Subcutaneous abdominal adipose tissue (tissue), 5 donors: Measurements from ENCODE around the gene GSTCD.
"Not testable (repeated sequence)": the region's sequence is repeated elsewhere in the genome, so short reads cannot be mapped to it uniquely, and the experiment has no call there.

ENCODE experiments used
- H3K27ac ChIP-seq: one replicate; pipeline ENCODE4 v1.7.0; 2013; ENCODE audit warnings: low read depth, mild to moderate bottlenecking, inconsistent platforms, low read length, moderate library complexity
- H3K27me3 ChIP-seq, 5 donors: one replicate each; pipeline ENCODE4 v1.7.0; 2013; ENCODE audit warnings: low read length in 5 of 5, inconsistent platforms in 1 of 5; ENCODE audit not compliant: control insufficient read depth in 5 of 5, insufficient read depth in 4 of 5
- H3K36me3 ChIP-seq, 5 donors: one replicate each; pipeline ENCODE4 v1.7.0; 2013; ENCODE audit warnings: low read length in 5 of 5; ENCODE audit not compliant: control insufficient read depth in 5 of 5, insufficient read depth in 5 of 5
- H3K4me1 ChIP-seq, 5 donors: one replicate each; pipeline ENCODE4 v1.7.0; 2013; ENCODE audit warnings: low read length in 5 of 5, mild to moderate bottlenecking in 3 of 5, moderate library complexity in 1 of 5; ENCODE audit not compliant: control insufficient read depth in 5 of 5, insufficient read depth in 5 of 5
- H3K4me3 ChIP-seq, 5 donors: one replicate each; pipeline ENCODE4 v1.7.0; 2013; ENCODE audit warnings: low read length in 5 of 5, low read depth in 1 of 5
- H3K9ac ChIP-seq, 5 donors: one replicate each; pipeline ENCODE4 v1.7.0; 2013; ENCODE audit warnings: low read length in 5 of 5, mild to moderate bottlenecking in 4 of 5, moderate library complexity in 3 of 5
- H3K9me3 ChIP-seq, 5 donors: one replicate each; pipeline ENCODE4 v1.7.0; 2013; ENCODE audit warnings: low read length in 5 of 5; ENCODE audit not compliant: control insufficient read depth in 5 of 5
- donor health status: healthy.
- donor health status: healthy.
- donor health status: healthy.
- donor health status: healthy.
- donor health status: healthy.

The GSTCD gene

DNA sequence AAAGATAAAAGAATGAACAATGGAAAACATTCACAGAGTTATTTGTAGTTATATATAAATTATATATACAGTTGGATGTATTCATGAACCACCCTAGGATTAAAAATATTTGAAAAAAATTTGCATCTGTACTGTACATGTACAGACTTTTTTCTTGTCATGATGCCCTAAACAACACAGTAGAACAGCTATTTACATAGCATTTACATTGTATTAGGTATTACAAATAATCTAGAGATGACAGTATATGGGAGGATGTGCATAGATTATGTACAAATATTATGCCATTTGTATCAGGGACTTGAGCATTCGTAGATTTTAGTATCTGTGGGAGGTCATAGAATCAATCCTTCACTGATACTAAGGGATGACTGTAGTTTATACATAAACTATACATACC lies 44.8 kb downstream of the GSTCD start:
- H3K27me3 ChIP-seq: no peaks in the 10 kb centered on the region
- no peak overlapping the region for H3K27ac ChIP-seq
- no peaks in the 10 kb centered on the region for H3K4me1 ChIP-seq
- H3K9ac ChIP-seq: no peak overlapping the region
- H3K4me3 ChIP-seq: no peak overlapping the region
- no peaks in the 10 kb centered on the region for H3K9me3 ChIP-seq
- no peaks in the 10 kb centered on the region for H3K36me3 ChIP-seq

DNA sequence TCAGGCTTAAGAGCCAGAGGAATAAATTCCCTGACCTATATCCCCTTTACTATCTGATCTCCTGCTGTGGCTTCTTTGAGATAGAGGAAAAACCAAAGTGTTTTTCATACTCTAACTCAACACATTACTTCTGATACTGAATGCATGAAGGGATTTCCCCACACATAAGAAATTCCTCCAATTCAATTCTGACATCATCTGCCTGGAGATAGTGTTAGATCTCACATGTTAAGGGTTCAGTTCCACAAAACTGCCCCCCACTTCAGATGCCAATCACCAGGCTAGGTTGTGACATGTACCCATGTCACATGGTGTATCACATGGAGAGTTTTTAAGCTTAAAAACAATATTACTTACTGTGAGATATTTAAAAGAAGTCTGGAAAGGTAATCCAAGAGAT lies 46.8 kb downstream of the GSTCD start:
- no peak overlapping the region for H3K9ac ChIP-seq
- no peaks in the 10 kb centered on the region for H3K9me3 ChIP-seq
- H3K27ac ChIP-seq: no peak overlapping the region
- no peaks in the 10 kb centered on the region for H3K4me1 ChIP-seq
- no peaks in the 10 kb centered on the region for H3K27me3 ChIP-seq
- no peaks in the 10 kb centered on the region for H3K36me3 ChIP-seq
- H3K4me3 ChIP-seq: no peak overlapping the region

DNA sequence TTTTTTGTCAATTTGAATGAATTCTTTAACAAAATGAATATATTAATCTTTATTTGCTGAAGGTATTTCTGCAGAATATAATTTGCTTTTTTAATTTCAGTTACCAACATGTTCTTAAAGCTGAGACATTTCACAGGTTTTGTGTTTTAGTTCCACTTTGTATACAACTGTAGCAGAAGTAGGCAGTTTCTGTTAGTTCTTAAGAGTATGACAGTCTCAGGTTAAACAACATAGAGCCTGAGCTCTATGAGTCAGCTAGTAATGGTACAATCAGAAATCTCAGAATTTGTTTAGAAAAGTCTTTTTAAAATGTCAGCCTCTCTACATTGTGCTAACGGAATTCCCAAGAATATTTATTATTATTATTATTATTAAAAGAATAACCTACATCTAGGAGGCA lies 50.4 kb downstream of the GSTCD start:
- Histone ChIP-seq H3K27ac (no peak overlapping the region), H3K4me1 (no peaks in the 10 kb centered on the region), H3K4me3 (no peak overlapping the region), H3K9ac (no peak overlapping the region), H3K36me3 (no peaks in the 10 kb centered on the region), H3K9me3 (no peaks in the 10 kb centered on the region), H3K27me3 (no peaks in the 10 kb centered on the region)

DNA sequence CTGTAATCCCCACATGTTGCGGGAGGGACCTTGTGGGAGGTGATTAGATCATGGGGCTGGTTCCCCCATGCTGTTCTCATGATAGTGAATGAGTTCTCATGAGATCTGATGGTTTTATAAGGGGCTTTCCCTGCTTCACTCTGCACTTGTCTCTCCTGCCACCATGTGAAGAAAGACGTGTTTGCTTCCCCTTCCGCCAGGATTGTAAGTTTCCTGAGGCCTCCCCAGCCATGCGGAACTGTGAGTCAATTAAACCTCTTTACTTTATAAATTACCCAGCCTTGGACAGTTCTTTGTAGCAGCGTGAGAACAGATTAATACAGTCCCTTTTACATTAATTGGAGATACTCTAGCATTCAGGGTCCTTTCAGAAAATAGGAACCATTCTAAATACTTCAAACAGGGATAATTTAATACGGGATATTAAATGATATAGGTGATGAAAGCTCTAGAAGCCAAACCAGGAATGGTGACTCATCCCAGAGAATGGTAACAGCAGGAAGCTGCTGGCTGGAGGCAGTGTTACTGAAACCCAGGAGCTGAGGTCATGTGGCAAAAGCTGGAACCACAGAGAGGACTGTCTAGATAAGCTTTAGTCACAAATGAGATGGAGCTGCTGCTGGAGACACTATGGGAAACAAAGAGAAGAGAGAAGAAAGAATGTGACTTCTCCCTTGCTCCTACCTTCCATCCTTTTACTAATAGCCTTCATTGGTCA lies 57.3 kb downstream of the GSTCD start:
- Histone ChIP-seq H3K4me1 (no peaks in the 10 kb centered on the region), H3K27ac (no peak overlapping the region), H3K36me3 (no peaks in the 10 kb centered on the region), H3K9ac (no peak overlapping the region), H3K27me3 (no peaks in the 10 kb centered on the region), H3K9me3 (peaks cover 0 to 3% (median 0%) of the 10 kb centered on the region in 5 donors), H3K4me3 (no peak overlapping the region)

DNA sequence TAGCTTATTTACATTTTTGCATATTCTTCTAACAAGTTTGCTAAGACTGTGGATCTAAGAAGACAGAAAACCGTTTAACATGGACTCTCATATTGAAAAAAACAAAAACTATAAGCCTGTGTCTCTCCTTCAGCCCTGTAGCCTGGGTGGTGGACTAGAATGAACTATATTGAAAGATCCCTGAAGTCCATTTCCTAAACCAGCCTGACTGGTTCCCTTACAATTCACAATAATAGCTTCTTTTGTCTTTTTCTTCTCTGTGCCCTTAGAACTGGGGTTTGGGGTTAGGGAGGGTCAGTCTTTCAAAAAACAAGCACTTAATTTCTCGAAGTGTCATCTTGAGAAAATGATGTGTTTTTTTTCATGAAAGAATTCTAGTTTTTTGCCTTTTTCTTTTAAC lies 59.0 kb downstream of the GSTCD start:
- Histone ChIP-seq H3K4me3 (no peak overlapping the region), H3K27me3 (no peaks in the 10 kb centered on the region), H3K9ac (no peak overlapping the region), H3K36me3 (no peaks in the 10 kb centered on the region), H3K4me1 (no peaks in the 10 kb centered on the region), H3K9me3 (peaks cover 0 to 5% (median 0%) of the 10 kb centered on the region in 5 donors), H3K27ac (no peak overlapping the region)

DNA sequence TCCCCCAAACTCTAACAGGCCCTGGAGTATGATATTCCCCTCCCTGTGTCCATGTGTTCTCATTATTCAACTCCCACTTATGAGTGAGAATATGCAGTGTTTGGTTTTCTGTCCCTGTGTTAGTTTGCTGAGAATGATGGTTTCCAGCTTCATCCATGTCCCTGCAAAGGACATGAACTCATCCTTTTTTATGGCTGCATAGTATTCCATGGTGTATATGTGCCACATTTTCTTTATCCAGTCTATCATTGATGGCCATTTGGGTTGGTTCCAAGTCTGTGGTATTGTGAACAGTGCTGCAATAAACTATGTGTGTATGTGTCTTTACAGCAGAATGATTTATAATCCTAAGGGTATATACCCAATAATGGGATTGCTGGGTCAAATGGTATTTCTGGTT lies 61.9 kb downstream of the GSTCD start:
- H3K9me3 ChIP-seq, H3K27ac ChIP-seq, H3K9ac ChIP-seq, H3K27me3 ChIP-seq, H3K4me3 ChIP-seq, H3K4me1 ChIP-seq, H3K36me3 ChIP-seq: not testable (repeated sequence)

DNA sequence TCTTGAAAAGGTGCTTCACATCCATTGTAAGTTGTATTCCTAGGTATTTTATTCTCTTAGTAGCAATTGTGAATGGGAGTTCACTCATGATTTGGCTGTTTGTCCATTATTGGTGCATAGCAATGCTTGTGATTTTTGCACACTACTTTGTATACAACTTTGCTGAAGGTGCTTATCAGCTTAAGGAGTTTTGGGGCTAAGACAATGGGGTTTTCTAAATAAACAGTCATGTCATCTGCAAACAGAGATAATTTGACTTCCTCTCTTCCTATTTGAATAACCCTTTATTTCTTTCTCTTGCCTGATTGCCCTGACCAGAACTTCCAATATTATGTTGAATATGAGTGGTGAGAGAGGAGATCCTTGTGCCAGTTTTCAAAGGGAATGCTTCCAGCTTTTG lies 63.5 kb downstream of the GSTCD start:
- not testable (repeated sequence) for H3K27ac ChIP-seq, H3K4me1 ChIP-seq, H3K4me3 ChIP-seq, H3K9ac ChIP-seq, H3K27me3 ChIP-seq, H3K36me3 ChIP-seq, H3K9me3 ChIP-seq

DNA sequence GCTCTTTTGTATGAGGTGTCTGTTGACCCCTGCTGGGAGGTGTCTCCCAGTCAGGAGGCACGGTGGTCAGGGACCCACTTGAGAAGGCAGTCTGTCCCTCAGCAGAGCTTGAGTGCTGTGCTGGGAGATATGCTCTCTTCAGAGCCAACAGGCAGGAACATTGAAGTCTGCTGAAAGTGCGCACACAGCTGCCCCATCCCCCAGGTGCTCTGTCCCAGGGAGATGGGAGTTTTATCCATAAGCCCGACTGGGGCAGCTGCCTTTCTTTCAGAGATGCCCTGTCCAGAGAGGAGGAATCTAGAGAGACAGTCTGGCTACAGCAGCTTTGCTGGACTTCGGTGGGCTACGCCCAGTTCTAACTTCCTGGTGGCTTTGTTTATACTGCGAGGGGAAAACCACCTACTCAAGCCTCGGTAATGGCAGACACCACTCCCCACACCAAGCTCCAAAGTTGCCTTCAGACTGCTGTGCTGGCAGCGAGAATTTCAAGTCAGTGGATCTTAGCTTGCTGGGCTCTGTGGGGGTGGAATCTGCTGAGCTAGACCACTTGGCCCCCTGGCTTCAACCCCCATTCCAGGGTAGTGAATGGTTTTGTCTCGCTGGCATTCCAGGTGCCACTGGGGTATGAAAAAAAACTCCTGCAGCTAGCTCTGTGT lies 67.3 kb downstream of the GSTCD start:
- not testable (repeated sequence) for H3K4me3 ChIP-seq, H3K9ac ChIP-seq, H3K27ac ChIP-seq, H3K4me1 ChIP-seq, H3K27me3 ChIP-seq, H3K36me3 ChIP-seq, H3K9me3 ChIP-seq

DNA sequence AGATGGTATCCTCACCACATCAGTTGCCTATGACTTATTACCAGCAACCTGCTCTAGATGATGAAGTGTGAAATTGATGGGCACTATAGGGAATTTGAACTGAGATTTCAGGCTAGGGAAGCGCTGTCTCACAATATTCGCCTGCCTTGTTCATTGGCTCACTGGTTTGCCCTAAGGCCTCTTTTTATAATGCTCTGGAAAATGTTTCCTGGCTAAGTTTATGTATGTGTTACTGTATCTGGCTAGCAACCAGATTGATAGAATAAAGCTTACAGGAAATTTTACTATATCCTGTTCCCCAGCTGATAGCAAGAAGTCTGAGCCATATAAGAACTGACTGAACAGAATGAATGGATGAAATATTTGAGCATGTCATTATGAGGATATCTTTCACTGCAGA lies 71.6 kb downstream of the GSTCD start:
- no peaks in the 10 kb centered on the region for H3K4me1 ChIP-seq
- no peak overlapping the region for H3K27ac ChIP-seq
- H3K9me3 ChIP-seq: peaks cover 0 to 3% (median 0%) of the 10 kb centered on the region in 5 donors
- no peaks in the 10 kb centered on the region for H3K36me3 ChIP-seq
- H3K27me3 ChIP-seq: no peaks in the 10 kb centered on the region
- H3K4me3 ChIP-seq: no peak overlapping the region
- no peak overlapping the region for H3K9ac ChIP-seq

DNA sequence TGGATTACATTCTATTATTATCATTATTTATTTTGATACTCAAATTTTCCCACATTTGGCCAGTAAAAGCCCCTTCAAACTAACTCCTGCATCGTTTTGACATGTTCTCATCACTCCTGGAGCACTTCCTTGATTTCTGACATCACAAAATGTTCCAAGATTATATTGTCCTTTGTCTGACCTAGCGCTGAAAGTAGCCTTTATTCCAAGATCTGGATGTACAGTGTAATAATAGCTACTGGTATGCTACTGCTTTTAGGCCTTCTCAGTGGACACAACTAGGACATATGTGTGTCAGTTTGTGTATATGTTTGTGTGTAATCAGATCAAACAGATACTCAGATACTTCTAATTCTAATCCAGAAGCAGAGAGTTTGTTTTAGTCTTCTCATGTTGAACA lies 76.2 kb downstream of the GSTCD start:
- no peak overlapping the region for H3K9ac ChIP-seq
- no peak overlapping the region for H3K27ac ChIP-seq
- H3K27me3 ChIP-seq: no peaks in the 10 kb centered on the region
- H3K4me3 ChIP-seq: no peak overlapping the region
- H3K4me1 ChIP-seq: no peaks in the 10 kb centered on the region
- H3K9me3 ChIP-seq: no peaks in the 10 kb centered on the region
- no peaks in the 10 kb centered on the region for H3K36me3 ChIP-seq
